WTC11 (cell line): ENCODE measurements around the gene VPREB3. TPM values are rescaled to one million over a fixed set of nuclear protein-coding genes. Genes with fewer than 3 reads are reported as not detected.

ENCODE experiments used
- ATAC-seq: fragments of 200-7000 bp; cut with Tn5 transposase; 2 replicates; pipeline ENCODE4 v1.10.0; 2021; ENCODE audit warnings: mild to moderate bottlenecking, moderate library complexity
- CTCF ChIA-PET: fragments of 300-600 bp; sonication (Branson Sonifier 250); formaldehyde crosslinking; loops from one replicate; lab custom pipeline; 2021; ENCODE audit warnings: antibody characterized with exemption; lab: Charles Lee
- POLR2A ChIA-PET: fragments of 350-600 bp; sonication (Branson Sonifier 250); formaldehyde crosslinking; loops from one replicate; lab custom pipeline; 2021; ENCODE audit warnings: antibody characterized with exemption; lab: Charles Lee
- DNase-seq: peaks from one replicate; pipeline ENCODE4 v3.0.0; 2021; ENCODE audit warnings: low spot score
- H3K27ac Mint-ChIP-seq: 2 replicates; pipeline ENCODE4 v1.8.0; 2021; ENCODE audit warnings: mixed read lengths
- H3K27me3 Mint-ChIP-seq: 2 replicates; pipeline ENCODE4 v1.8.0; 2021; ENCODE audit warnings: low read depth, mild to moderate bottlenecking, moderate library complexity, mixed read lengths
- H3K36me3 Mint-ChIP-seq: 2 replicates; pipeline ENCODE4 v1.8.0; 2021; ENCODE audit warnings: mixed read lengths
- H3K4me1 Mint-ChIP-seq: 2 replicates; pipeline ENCODE4 v1.8.0; 2022; ENCODE audit warnings: mixed read lengths
- H3K4me3 Mint-ChIP-seq: 2 replicates; pipeline ENCODE4 v1.8.0; 2021; ENCODE audit warnings: mild to moderate bottlenecking, moderate library complexity, mixed read lengths
- H3K9me3 Mint-ChIP-seq: 2 replicates; pipeline ENCODE4 v1.8.0; 2021; ENCODE audit warnings: mixed read lengths
- ELF4 ChIP-seq: sonication (generic); formaldehyde crosslinking; IDR thresholded peaks from 2 replicates; pipeline ENCODE4 v1.8.1; 2022; ENCODE audit warnings: low read depth, mild to moderate bottlenecking, moderate library complexity, missing genetic modification reagents
- ETV6 ChIP-seq: sonication (generic); formaldehyde crosslinking; IDR thresholded peaks from 2 replicates; pipeline ENCODE4 v1.8.1; 2022; ENCODE audit warnings: mild to moderate bottlenecking, missing genetic modification reagents
- FOXP1 ChIP-seq: sonication (generic); formaldehyde crosslinking; IDR thresholded peaks from 2 replicates; pipeline ENCODE4 v1.8.0; 2022; ENCODE audit warnings: missing genetic modification reagents, mild to moderate bottlenecking, moderate library complexity, borderline replicate concordance
- RELA ChIP-seq: sonication (generic); formaldehyde crosslinking; IDR thresholded peaks from 2 replicates; pipeline ENCODE4 v1.8.1; 2022; ENCODE audit warnings: missing genetic modification reagents, mild to moderate bottlenecking, borderline replicate concordance
- SMAD3 ChIP-seq: sonication (generic); formaldehyde crosslinking; IDR thresholded peaks from 2 replicates; pipeline ENCODE4 v1.8.0; 2022; ENCODE audit warnings: missing genetic modification reagents, mild to moderate bottlenecking, borderline replicate concordance
- TP53 ChIP-seq: sonication (generic); formaldehyde crosslinking; IDR thresholded peaks from 2 replicates; pipeline ENCODE4 v1.8.1; 2023; ENCODE audit warnings: mild to moderate bottlenecking, missing genetic modification reagents
- total RNA-seq: library from RNA; stranded (reverse); gene quantifications from 3 replicates; pipeline ENCODE4 v1.2.3, GENCODE V29; 2021
- TF ChIP-seq, protein P1 (sequence below): fragments of 250-450 bp; sonication (Bioruptor Pico); conservative IDR thresholded peaks from 2 replicates; pipeline ENCODE4 v1.9.0; 2021; ENCODE audit warnings: mild to moderate bottlenecking
- TF ChIP-seq, protein P2 (sequence below): sonication (generic); formaldehyde crosslinking; IDR thresholded peaks from 2 replicates; pipeline ENCODE4 v1.8.1; 2022; ENCODE audit warnings: low read depth, mild to moderate bottlenecking, moderate library complexity, missing genetic modification reagents, borderline replicate concordance
- TF ChIP-seq, protein P3 (sequence below): sonication (generic); formaldehyde crosslinking; IDR thresholded peaks from 2 replicates; pipeline ENCODE4 v1.8.0; 2023; ENCODE audit warnings: missing genetic modification reagents
- TF ChIP-seq, protein P4 (sequence below): fragments of 250-450 bp; sonication (Bioruptor Pico); IDR thresholded peaks from 2 replicates; pipeline ENCODE4 v1.9.0; 2021; ENCODE audit warnings: mild to moderate bottlenecking
- TF ChIP-seq, protein P5 (sequence below): sonication (generic); formaldehyde crosslinking; IDR thresholded peaks from 2 replicates; pipeline ENCODE4 v1.8.0; 2022; ENCODE audit warnings: mild to moderate bottlenecking, missing genetic modification reagents
- TF ChIP-seq, protein P6 (sequence below): sonication (generic); formaldehyde crosslinking; IDR thresholded peaks from 2 replicates; pipeline ENCODE4 v1.8.1; 2022; ENCODE audit warnings: mild to moderate bottlenecking, moderate library complexity, missing genetic modification reagents
- TF ChIP-seq, protein P7 (sequence below): sonication (generic); formaldehyde crosslinking; IDR thresholded peaks from 2 replicates; pipeline ENCODE4 v1.8.1; 2023; ENCODE audit warnings: mild to moderate bottlenecking, missing genetic modification reagents, borderline replicate concordance

Gene VPREB3
- total RNA-seq, 1 experiment from 2014 or later = 0.81 TPM

DNA sequence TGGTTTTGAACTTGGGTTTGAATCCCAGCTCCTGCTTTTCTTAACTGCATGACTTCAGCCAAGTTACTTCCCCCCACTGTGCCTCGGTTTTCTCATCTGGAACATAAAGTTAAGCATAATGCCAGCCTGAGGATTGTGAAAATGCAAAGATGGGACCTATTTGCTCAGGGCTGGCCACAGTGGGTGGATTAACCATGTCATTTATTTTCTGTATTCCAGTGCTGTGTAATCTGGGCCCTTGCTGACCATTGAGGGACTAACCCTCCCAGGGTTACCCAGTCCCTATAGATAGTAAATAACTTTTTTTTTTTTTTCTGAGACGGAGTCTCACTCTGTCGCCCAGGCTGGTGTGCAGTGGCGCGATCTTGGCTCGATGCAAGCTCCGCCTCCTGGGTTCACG is 1.5 kb upstream of the VPREB3 start (continued):
- TF ChIP-seq, protein P1, sequence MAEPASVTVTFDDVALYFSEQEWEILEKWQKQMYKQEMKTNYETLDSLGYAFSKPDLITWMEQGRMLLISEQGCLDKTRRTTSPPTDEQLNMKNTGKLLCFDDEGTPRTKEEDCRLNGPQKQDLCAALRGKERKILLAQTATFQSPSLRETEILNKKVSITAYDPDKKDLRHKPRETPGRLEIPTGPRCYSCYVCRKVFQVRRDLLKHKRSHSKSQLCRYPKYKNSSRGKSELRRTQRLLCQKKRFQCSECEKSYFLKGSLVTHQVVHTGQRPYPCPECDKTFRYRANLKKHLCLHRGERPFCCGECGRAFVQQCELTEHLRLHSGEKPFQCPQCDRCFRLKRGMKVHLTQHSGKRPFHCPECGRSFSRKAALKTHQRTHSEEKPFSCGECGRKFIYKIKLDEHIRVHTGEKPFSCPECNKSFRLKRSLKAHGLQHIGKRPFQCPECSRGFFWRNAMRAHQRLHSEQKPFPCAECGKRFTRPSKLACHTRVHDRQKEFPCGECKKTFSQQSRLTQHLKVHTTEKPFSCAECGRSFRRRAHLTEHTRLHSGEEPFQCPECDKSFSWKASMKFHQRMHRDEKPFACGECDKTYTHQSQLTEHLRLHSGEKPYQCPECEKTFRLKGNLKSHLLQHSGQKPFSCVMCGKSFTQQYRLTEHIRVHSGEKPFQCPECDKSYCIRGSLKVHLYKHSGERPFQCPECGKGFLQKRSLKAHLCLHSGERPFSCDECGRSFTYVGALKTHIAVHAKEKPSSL (CRISPR knock-in tag) = no peak
- TF ChIP-seq ETV6 (CRISPR knock-in tag) (no peak), RELA (no peak)

DNA sequence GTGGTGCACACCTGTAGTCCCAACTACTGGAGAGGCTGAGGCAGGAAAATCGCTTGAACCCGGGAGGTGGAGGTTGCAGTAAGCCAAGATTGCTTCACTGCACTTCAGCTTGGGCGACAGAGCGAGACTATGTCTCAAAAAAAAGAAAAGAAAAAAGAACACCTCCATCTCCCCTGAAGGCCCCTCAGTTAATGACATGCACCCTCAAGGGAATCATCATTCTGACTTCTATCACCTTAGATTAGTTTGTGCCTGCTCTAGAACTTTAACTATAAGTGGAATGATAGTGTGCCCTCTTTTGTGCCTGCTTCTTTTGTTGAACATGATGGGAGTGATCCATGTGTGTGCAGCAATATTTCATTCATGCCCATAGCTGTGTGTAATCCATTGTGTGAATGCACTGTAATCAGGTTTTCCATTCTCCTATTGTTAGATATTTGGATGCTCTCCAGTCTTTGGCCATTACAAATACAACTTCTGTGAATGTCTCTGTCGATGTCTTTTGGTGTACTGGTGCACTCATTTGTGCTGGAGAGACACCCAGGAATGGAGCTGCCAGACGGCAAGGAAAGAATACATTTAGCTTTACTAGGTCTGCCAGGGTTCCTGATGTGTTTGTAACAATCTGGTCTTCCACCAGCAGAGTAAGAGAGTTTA is 883 bp upstream of the VPREB3 start:
- H3K4me3 Mint-ChIP-seq = no peak overlapping the region
- H3K27me3 Mint-ChIP-seq = no peaks in the 10 kb centered on the region; the same call in 1 of the 2 replicates
- DNase-seq = no peak
- H3K27ac Mint-ChIP-seq = no peak overlapping the region
- H3K9me3 Mint-ChIP-seq = no peaks in the 10 kb centered on the region
- peaks cover 21% of the 10 kb centered on the region for H3K4me1 Mint-ChIP-seq
- ChIA-PET CTCF (no interaction called here), POLR2A (no interaction called here)
- TF ChIP-seq SMAD3 (no peak), RELA (no peak), TP53 (CRISPR knock-in tag) (no peak), FOXP1 (CRISPR knock-in tag) (no peak), ELF4 (CRISPR knock-in tag) (no peak)
- TF ChIP-seq, protein P2, sequence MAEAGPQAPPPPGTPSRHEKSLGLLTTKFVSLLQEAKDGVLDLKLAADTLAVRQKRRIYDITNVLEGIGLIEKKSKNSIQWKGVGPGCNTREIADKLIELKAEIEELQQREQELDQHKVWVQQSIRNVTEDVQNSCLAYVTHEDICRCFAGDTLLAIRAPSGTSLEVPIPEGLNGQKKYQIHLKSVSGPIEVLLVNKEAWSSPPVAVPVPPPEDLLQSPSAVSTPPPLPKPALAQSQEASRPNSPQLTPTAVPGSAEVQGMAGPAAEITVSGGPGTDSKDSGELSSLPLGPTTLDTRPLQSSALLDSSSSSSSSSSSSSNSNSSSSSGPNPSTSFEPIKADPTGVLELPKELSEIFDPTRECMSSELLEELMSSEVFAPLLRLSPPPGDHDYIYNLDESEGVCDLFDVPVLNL (CRISPR knock-in tag) = no peak
- TF ChIP-seq, protein P3, sequence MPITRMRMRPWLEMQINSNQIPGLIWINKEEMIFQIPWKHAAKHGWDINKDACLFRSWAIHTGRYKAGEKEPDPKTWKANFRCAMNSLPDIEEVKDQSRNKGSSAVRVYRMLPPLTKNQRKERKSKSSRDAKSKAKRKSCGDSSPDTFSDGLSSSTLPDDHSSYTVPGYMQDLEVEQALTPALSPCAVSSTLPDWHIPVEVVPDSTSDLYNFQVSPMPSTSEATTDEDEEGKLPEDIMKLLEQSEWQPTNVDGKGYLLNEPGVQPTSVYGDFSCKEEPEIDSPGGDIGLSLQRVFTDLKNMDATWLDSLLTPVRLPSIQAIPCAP = no peak
- TF ChIP-seq, protein P4, sequence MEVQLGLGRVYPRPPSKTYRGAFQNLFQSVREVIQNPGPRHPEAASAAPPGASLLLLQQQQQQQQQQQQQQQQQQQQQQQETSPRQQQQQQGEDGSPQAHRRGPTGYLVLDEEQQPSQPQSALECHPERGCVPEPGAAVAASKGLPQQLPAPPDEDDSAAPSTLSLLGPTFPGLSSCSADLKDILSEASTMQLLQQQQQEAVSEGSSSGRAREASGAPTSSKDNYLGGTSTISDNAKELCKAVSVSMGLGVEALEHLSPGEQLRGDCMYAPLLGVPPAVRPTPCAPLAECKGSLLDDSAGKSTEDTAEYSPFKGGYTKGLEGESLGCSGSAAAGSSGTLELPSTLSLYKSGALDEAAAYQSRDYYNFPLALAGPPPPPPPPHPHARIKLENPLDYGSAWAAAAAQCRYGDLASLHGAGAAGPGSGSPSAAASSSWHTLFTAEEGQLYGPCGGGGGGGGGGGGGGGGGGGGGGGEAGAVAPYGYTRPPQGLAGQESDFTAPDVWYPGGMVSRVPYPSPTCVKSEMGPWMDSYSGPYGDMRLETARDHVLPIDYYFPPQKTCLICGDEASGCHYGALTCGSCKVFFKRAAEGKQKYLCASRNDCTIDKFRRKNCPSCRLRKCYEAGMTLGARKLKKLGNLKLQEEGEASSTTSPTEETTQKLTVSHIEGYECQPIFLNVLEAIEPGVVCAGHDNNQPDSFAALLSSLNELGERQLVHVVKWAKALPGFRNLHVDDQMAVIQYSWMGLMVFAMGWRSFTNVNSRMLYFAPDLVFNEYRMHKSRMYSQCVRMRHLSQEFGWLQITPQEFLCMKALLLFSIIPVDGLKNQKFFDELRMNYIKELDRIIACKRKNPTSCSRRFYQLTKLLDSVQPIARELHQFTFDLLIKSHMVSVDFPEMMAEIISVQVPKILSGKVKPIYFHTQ (CRISPR knock-in tag) = no peak
- TF ChIP-seq, protein P5, sequence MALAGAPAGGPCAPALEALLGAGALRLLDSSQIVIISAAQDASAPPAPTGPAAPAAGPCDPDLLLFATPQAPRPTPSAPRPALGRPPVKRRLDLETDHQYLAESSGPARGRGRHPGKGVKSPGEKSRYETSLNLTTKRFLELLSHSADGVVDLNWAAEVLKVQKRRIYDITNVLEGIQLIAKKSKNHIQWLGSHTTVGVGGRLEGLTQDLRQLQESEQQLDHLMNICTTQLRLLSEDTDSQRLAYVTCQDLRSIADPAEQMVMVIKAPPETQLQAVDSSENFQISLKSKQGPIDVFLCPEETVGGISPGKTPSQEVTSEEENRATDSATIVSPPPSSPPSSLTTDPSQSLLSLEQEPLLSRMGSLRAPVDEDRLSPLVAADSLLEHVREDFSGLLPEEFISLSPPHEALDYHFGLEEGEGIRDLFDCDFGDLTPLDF (CRISPR knock-in tag) = no peak
- TF ChIP-seq, protein P6, sequence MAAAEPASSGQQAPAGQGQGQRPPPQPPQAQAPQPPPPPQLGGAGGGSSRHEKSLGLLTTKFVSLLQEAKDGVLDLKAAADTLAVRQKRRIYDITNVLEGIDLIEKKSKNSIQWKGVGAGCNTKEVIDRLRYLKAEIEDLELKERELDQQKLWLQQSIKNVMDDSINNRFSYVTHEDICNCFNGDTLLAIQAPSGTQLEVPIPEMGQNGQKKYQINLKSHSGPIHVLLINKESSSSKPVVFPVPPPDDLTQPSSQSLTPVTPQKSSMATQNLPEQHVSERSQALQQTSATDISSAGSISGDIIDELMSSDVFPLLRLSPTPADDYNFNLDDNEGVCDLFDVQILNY (CRISPR knock-in tag) = no peak
- TF ChIP-seq, protein P7, sequence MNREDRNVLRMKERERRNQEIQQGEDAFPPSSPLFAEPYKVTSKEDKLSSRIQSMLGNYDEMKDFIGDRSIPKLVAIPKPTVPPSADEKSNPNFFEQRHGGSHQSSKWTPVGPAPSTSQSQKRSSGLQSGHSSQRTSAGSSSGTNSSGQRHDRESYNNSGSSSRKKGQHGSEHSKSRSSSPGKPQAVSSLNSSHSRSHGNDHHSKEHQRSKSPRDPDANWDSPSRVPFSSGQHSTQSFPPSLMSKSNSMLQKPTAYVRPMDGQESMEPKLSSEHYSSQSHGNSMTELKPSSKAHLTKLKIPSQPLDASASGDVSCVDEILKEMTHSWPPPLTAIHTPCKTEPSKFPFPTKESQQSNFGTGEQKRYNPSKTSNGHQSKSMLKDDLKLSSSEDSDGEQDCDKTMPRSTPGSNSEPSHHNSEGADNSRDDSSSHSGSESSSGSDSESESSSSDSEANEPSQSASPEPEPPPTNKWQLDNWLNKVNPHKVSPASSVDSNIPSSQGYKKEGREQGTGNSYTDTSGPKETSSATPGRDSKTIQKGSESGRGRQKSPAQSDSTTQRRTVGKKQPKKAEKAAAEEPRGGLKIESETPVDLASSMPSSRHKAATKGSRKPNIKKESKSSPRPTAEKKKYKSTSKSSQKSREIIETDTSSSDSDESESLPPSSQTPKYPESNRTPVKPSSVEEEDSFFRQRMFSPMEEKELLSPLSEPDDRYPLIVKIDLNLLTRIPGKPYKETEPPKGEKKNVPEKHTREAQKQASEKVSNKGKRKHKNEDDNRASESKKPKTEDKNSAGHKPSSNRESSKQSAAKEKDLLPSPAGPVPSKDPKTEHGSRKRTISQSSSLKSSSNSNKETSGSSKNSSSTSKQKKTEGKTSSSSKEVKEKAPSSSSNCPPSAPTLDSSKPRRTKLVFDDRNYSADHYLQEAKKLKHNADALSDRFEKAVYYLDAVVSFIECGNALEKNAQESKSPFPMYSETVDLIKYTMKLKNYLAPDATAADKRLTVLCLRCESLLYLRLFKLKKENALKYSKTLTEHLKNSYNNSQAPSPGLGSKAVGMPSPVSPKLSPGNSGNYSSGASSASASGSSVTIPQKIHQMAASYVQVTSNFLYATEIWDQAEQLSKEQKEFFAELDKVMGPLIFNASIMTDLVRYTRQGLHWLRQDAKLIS = no peak
- no peaks in the 10 kb centered on the region for H3K36me3 Mint-ChIP-seq
- no peak for ATAC-seq
